ENCODE data around the gene EPB41L4A.

EPB41L4A gene

GRCh38 chr5:112350626-112351025 is 68.5 kb downstream of the EPB41L4A start:
- no peak for TF ChIP-seq CTCF (conservative IDR thresholded peaks at IDR 0.05)
- no peak for TF ChIP-seq ZFX (IDR thresholded peaks at IDR 0.05)
- no peak overlapping the region for H3K27ac ChIP-seq

- no peak for TF ChIP-seq CTCF (conservative IDR thresholded peaks at IDR 0.05)
- TF ChIP-seq ZFX (IDR thresholded peaks at IDR 0.05) = no peak
- H3K27ac ChIP-seq = no peak overlapping the region
Measured at GRCh38 chr5:112349371-112349770, 69.7 kb downstream of the EPB41L4A start.

GRCh38 chr5:112348915-112349314 is 70.2 kb downstream of the EPB41L4A start:
- TF ChIP-seq ZFX (IDR thresholded peaks at IDR 0.05) = no peak
- TF ChIP-seq CTCF (conservative IDR thresholded peaks at IDR 0.05) = no peak
- no peak overlapping the region for H3K27ac ChIP-seq

- no peak overlapping the region for H3K27ac ChIP-seq
- no peak for TF ChIP-seq ZFX (IDR thresholded peaks at IDR 0.05)
- TF ChIP-seq CTCF (conservative IDR thresholded peaks at IDR 0.05) = no peak
Measured at GRCh38 chr5:112348387-112348786, 70.7 kb downstream of the EPB41L4A start.

- no peak overlapping the region for H3K27ac ChIP-seq
- TF ChIP-seq ZFX (IDR thresholded peaks at IDR 0.05) (no peak), CTCF (conservative IDR thresholded peaks at IDR 0.05) (no peak)
Measured at GRCh38 chr5:112346411-112347044, 72.5 kb downstream of the EPB41L4A start.

- TF ChIP-seq CTCF (conservative IDR thresholded peaks at IDR 0.05) (no peak), ZFX (IDR thresholded peaks at IDR 0.05) (no peak)
Measured at GRCh38 chr5:112344540-112344939, 74.5 kb downstream of the EPB41L4A start.

GRCh38 chr5:112342389-112342788 is 76.7 kb downstream of the EPB41L4A start:
- H3K27ac ChIP-seq = no peak overlapping the region
- TF ChIP-seq CTCF (conservative IDR thresholded peaks at IDR 0.05) (no peak), ZFX (IDR thresholded peaks at IDR 0.05) (no peak)

More at GRCh38 chr5:112344540-112344939, 74.5 kb downstream of the EPB41L4A start:
- H3K27ac ChIP-seq = no peak overlapping the region

Measured in C4-2B (cell line).